Parathyroid adenoma (tissue), 2 donors: Measurements from ENCODE around the gene ACTL6A.
A peak's percentile ranks its signal among the peaks of the same experiment; 100 is the strongest.
"Not testable (repeated sequence)": the region's sequence is repeated elsewhere in the genome, so short reads cannot be mapped to it uniquely, and the experiment has no call there.

Source experiments
- H2AFZ ChIP-seq: fragments of 300-600 bp; sonication (generic); one replicate; pipeline ENCODE4 v1.7.0; 2017; ENCODE audit warnings: antibody characterized with exemption, mild to moderate bottlenecking
- H3K27ac ChIP-seq: fragments of 300-600 bp; sonication (generic); one replicate; pipeline ENCODE4 v1.7.0; 2017
- H3K27me3 ChIP-seq: fragments of 300-600 bp; sonication (generic); one replicate; pipeline ENCODE4 v1.7.0; 2017; ENCODE audit warnings: low read length; ENCODE audit not compliant: control insufficient read depth, insufficient read depth
- H3K36me3 ChIP-seq: fragments of 300-600 bp; sonication (generic); one replicate; pipeline ENCODE4 v1.7.0; 2017; ENCODE audit warnings: low read length; ENCODE audit not compliant: control insufficient read depth, insufficient read depth
- H3K4me1 ChIP-seq: fragments of 300-600 bp; sonication (generic); one replicate; pipeline ENCODE4 v1.7.0; 2017; ENCODE audit warnings: control low read depth
- H3K4me2 ChIP-seq: fragments of 300-600 bp; sonication (generic); one replicate; pipeline ENCODE4 v1.7.0; 2017; ENCODE audit warnings: low read length
- H3K4me3 ChIP-seq: fragments of 300-600 bp; sonication (generic); one replicate; pipeline ENCODE4 v1.7.0; 2017; ENCODE audit warnings: low read depth, low read length
- H3K79me2 ChIP-seq: fragments of 300-600 bp; sonication (generic); one replicate; pipeline ENCODE4 v1.7.0; 2017; ENCODE audit warnings: control low read depth
- H3K9ac ChIP-seq: fragments of 300-600 bp; sonication (generic); one replicate; pipeline ENCODE4 v1.7.0; 2017; ENCODE audit warnings: mild to moderate bottlenecking
- H3K9me3 ChIP-seq: fragments of 300-600 bp; sonication (generic); one replicate; pipeline ENCODE4 v1.7.0; 2017; ENCODE audit warnings: low read length; ENCODE audit not compliant: control insufficient read depth
- CTCF ChIP-seq: fragments of 300-600 bp; sonication (generic); IDR thresholded peaks from one replicate; pipeline ENCODE4 v1.7.0; 2017; ENCODE audit warnings: antibody characterized with exemption, mild to moderate bottlenecking
- donor health status: primary hyperparathyroidism.

ACTL6A gene

GRCh38 chr3:179562591-179563270 lies at the start of gene ACTL6A:
Gene ACTL6A (plus strand): TSS chr3:179562926. CDS start chr3:179563093, 167 bp downstream.
- Histone ChIP-seq H3K9ac (no peak within 1 kb of the TSS), H2AFZ (peak within 1 kb of the TSS; percentile 87), H3K9me3 (no peaks in the 10 kb centered on the region), H3K27ac (peak within 1 kb of the TSS; percentile 47), H3K36me3 (no peaks in the 10 kb centered on the region), H3K4me3 (peak within 1 kb of the TSS; percentile 89), H3K27me3 (no peaks in the 10 kb centered on the region), H3K4me2 (peak within 1 kb of the TSS; percentile 87), H3K4me1 (peaks cover 3% of the 10 kb centered on the region), H3K79me2 (peaks cover 8% of the 10 kb centered on the region)
- no peak for TF ChIP-seq CTCF

GRCh38 chr3:179513862-179514261 lies 48.9 kb upstream of the ACTL6A start:
- Histone ChIP-seq H3K27me3 (no peaks in the 10 kb centered on the region), H2AFZ (no peak overlapping the region), H3K27ac (no peak overlapping the region), H3K36me3 (no peaks in the 10 kb centered on the region), H3K9me3 (no peaks in the 10 kb centered on the region), H3K4me1 (no peaks in the 10 kb centered on the region), H3K4me2 (no peak overlapping the region), H3K79me2 (no peaks in the 10 kb centered on the region), H3K4me3 (no peak overlapping the region), H3K9ac (no peak overlapping the region)
- TF ChIP-seq CTCF, result no peak

GRCh38 chr3:179516461-179517251 lies 46.1 kb upstream of the ACTL6A start:
- not testable (repeated sequence) for H2AFZ ChIP-seq, H3K9ac ChIP-seq, H3K27me3 ChIP-seq, H3K4me1 ChIP-seq, H3K9me3 ChIP-seq, H3K27ac ChIP-seq, H3K79me2 ChIP-seq, H3K36me3 ChIP-seq, H3K4me2 ChIP-seq, H3K4me3 ChIP-seq

GRCh38 chr3:179526482-179526881 lies 36.2 kb upstream of the ACTL6A start:
- H3K9me3 ChIP-seq, result no peaks in the 10 kb centered on the region
- H3K9ac ChIP-seq, result no peak overlapping the region
- no peaks in the 10 kb centered on the region for H3K4me1 ChIP-seq
- H3K27me3 ChIP-seq, result no peaks in the 10 kb centered on the region
- peak overlapping the region; percentile 43 for H3K27ac ChIP-seq
- H2AFZ ChIP-seq, result no peak overlapping the region
- no peak overlapping the region for H3K4me3 ChIP-seq
- H3K4me2 ChIP-seq, result no peak overlapping the region
- H3K79me2 ChIP-seq, result no peaks in the 10 kb centered on the region
- H3K36me3 ChIP-seq, result no peaks in the 10 kb centered on the region
- no peak for TF ChIP-seq CTCF

- no peak overlapping the region for H3K4me2 ChIP-seq
- no peaks in the 10 kb centered on the region for H3K4me1 ChIP-seq
- H3K36me3 ChIP-seq, result no peaks in the 10 kb centered on the region
- TF ChIP-seq CTCF, result no peak
- H3K79me2 ChIP-seq, result no peaks in the 10 kb centered on the region
- H3K4me3 ChIP-seq, result no peak overlapping the region
- peak overlapping the region; percentile 54 for H2AFZ ChIP-seq
- no peaks in the 10 kb centered on the region for H3K27me3 ChIP-seq
- H3K27ac ChIP-seq, result peak overlapping the region; percentile 43
- no peaks in the 10 kb centered on the region for H3K9me3 ChIP-seq
- no peak overlapping the region for H3K9ac ChIP-seq
These were observed 35.7 kb upstream of the ACTL6A start for GRCh38 chr3:179526989-179527391.
